Bronchial epithelial cell (primary cell): ENCODE measurements around the gene S100A11. TPM values are rescaled to one million over a fixed set of nuclear protein-coding genes. Genes with fewer than 3 reads are reported as not detected.
A peak's percentile ranks its signal among the peaks of the same experiment; 100 is the strongest.

Experiments used
- DNase-seq: peaks from one replicate; pipeline ENCODE4 v3.0.0-alpha.2; 2010; ENCODE audit warnings: low read depth
- FAIRE-seq: peaks from 2 replicates; lab custom pipeline; 2011; peaks lifted over from hg19 to GRCh38; lab: Jason Lieb, UNC
- H3K27me3 ChIP-seq: 2 replicates; pipeline ENCODE4 v1.5.1; 2011; ENCODE audit warnings: low read length; ENCODE audit not compliant: control insufficient read depth, insufficient read depth
- H3K36me3 ChIP-seq: 2 replicates; pipeline ENCODE4 v1.5.1; 2011; ENCODE audit warnings: low read length; ENCODE audit not compliant: control insufficient read depth, insufficient read depth
- H3K4me3 ChIP-seq: 2 replicates; pipeline ENCODE4 v1.5.1; 2011; ENCODE audit warnings: mild to moderate bottlenecking, low read depth, low read length, control low read depth
- total RNA-seq: library from RNA; depleted of rRNA; stranded (reverse); fragments of >200 nt; gene quantifications from 2 replicates; pipeline ENCODE4 v1.2.1, GENCODE V29; 2014
- TF ChIP-seq, protein P1 (sequence below): IDR thresholded peaks from 2 replicates; pipeline ENCODE4 v1.5.1; 2011; ENCODE audit warnings: mild to moderate bottlenecking, moderate library complexity, low read length, control low read depth, inconsistent platforms; ENCODE audit not compliant: insufficient read depth, severe bottlenecking

The S100A11 gene
- total RNA-seq, 1 donor from 2014 or later, result 58.7 TPM

DNA sequence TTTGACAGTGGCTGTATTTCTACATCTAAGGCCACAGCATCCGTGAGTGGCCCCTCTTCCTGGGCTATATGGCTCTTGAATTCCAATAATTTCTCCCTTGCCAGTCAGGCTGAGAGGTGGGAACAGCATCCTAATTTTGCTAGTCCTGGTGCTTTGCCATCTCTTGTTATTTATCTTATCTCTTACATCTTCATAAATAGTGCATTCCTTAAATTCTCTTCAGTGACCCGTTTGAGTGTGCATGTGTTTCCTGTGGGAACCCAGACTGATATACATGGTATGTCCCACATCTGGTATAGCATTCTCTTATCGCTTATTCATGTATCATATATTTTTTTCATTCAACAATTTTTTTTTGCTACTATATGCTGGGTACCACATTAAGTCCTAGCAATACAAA lies 9.9 kb downstream of the S100A11 start:
- Histone ChIP-seq H3K36me3 (peaks cover 3% of the 10 kb centered on the region), H3K4me3 (no peak overlapping the region), H3K27me3 (no peaks in the 10 kb centered on the region)
- TF ChIP-seq, protein P1, sequence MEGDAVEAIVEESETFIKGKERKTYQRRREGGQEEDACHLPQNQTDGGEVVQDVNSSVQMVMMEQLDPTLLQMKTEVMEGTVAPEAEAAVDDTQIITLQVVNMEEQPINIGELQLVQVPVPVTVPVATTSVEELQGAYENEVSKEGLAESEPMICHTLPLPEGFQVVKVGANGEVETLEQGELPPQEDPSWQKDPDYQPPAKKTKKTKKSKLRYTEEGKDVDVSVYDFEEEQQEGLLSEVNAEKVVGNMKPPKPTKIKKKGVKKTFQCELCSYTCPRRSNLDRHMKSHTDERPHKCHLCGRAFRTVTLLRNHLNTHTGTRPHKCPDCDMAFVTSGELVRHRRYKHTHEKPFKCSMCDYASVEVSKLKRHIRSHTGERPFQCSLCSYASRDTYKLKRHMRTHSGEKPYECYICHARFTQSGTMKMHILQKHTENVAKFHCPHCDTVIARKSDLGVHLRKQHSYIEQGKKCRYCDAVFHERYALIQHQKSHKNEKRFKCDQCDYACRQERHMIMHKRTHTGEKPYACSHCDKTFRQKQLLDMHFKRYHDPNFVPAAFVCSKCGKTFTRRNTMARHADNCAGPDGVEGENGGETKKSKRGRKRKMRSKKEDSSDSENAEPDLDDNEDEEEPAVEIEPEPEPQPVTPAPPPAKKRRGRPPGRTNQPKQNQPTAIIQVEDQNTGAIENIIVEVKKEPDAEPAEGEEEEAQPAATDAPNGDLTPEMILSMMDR, result no peak
- FAIRE-seq (no peak), DNase-seq (no peak)

- H3K27me3 ChIP-seq, result no peaks in the 10 kb centered on the region
- no peaks in the 10 kb centered on the region for H3K36me3 ChIP-seq
- FAIRE-seq (peak; percentile 75), DNase-seq (peak; percentile 97)
- TF ChIP-seq, protein P1, result no peak
- no peak overlapping the region for H3K4me3 ChIP-seq
Measured at GRCh38 chr1:152024223-152024622, 12.6 kb downstream of the S100A11 start.

DNA sequence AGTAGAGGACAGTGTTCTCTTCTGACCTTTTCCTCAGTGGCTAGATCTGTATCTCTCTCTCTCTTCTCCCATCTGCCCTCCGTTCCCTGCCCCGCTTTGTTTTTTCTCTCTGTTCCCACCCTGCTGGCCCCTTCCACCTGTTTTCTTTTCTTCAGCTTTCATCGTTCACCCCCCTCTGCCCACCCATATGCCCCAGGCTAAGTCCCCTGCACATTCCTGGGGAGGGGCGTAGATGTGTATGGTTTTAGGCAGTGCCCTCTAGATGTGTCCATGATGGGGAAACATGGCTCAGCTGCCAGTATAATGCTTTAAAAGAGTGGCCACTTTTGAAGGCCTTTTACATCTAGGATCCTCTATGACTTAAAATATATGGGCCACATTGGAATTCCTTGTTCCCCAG lies 13.6 kb downstream of the S100A11 start:
- Histone ChIP-seq H3K36me3 (no peaks in the 10 kb centered on the region), H3K4me3 (no peak overlapping the region), H3K27me3 (no peaks in the 10 kb centered on the region)
- DNase-seq (no peak), FAIRE-seq (no peak)
- TF ChIP-seq, protein P1, result no peak

DNA sequence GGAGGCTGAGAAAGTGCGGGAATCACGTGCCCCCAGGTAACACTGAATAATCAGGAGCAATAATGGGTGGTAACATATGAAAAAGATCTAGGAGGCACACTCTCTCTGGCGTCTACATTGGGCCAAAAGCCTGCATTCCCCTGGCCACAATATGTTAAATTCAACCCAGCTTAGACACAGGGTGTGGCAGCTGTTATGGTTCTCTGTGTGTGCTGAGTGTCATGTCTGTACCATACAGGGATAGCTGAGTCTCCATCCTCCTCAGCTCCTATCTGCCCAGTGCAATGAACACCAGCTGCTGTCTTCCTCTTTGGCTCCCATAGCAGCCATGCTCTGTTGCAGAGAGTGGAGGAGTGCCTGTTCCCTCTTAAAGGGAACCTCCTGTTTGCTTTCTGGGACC lies 14.3 kb downstream of the S100A11 start:
- DNase-seq, result no peak
- H3K36me3 ChIP-seq, result no peaks in the 10 kb centered on the region
- no peak overlapping the region for H3K4me3 ChIP-seq
- no peaks in the 10 kb centered on the region for H3K27me3 ChIP-seq
- FAIRE-seq, result no peak
- TF ChIP-seq, protein P1, result no peak

GRCh38 chr1:152021569-152021968 lies 15.2 kb downstream of the S100A11 start:
- TF ChIP-seq, protein P1, result no peak
- no peak for DNase-seq
- no peaks in the 10 kb centered on the region for H3K36me3 ChIP-seq
- no peak overlapping the region for H3K4me3 ChIP-seq
- H3K27me3 ChIP-seq, result no peaks in the 10 kb centered on the region
- FAIRE-seq, result no peak

DNA sequence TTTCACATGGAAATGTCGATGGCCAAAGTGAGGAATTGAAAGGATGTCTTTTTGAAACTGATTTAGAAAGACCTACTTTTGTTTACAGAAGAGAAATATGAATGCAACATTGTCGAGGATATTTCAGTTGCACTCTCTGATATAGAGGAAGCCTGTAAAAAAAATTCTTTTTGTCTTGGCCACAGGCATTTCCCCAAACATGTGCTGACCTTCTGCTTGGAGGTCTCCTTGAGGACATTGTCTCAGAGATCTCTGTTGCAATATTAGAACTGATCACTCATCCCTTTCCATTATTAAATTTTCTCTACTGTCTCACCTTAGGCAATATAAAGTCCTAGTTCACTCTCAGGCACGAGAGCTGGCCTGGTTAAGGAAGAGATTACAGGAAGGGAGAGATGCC lies 16.0 kb downstream of the S100A11 start:
- Histone ChIP-seq H3K36me3 (no peaks in the 10 kb centered on the region), H3K27me3 (no peaks in the 10 kb centered on the region), H3K4me3 (no peak overlapping the region)
- FAIRE-seq (no peak), DNase-seq (no peak)
- TF ChIP-seq, protein P1, result no peak
